CD4-positive, alpha-beta T cell treated with Interleukin-6 for 4 hours (primary cell): ENCODE measurements around the gene LILRA6.
A peak's percentile ranks its signal among the peaks of the same experiment; 100 is the strongest.
"Not testable (repeated sequence)": the region's sequence is repeated elsewhere in the genome, so short reads cannot be mapped to it uniquely, and the experiment has no call there.

Experiments used
- DNase-seq: peaks from one replicate; pipeline ENCODE4 v3.0.0-alpha.2; 2020; ENCODE audit warnings: mixed read lengths

Gene LILRA6

DNA sequence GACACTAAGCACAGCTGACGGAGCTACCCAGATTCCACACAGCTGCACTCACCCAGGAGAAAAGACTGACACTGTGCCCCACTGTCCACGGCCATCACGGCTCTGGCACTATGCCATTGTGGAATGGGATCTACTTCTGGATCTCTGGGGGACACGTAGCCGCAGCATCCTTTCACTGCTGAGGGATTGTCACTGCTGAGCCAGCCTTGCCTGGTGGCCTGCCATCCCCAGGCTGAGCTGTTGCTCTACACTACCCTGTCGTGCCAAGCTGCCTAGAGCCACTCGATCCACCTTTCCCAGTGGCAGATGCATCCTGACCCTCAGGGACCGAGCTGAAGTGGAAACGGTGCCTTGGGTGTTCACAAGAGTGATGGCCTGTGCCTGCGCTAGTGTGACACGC, 19.5 kb upstream of the LILRA6 start:
- no peak for DNase-seq

DNA sequence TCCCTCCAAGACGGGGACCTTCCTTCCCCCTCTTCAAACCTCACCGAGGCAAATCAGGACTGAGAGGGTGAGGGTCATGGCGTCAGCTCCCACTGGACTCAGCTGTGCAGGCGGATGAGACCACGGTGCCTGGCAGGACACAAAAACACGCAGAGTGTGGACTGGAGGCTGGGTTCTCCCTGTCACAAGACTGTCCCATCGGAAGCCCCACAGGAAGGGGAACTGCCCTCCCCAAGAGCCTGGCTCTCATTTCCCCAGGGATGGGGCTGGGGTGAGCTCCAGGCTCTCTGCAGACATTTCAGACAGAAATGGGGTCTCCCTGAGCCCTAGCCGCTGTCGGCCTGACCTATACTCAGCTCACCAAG, 14.5 kb upstream of the LILRA6 start, which contains the start of gene LILRB5:
Gene LILRB5 (minus strand): TSS at position 158 of the 365 bp plus-strand sequence. CDS start 80 bp downstream, at position 78.
- DNase-seq: no peak

DNA sequence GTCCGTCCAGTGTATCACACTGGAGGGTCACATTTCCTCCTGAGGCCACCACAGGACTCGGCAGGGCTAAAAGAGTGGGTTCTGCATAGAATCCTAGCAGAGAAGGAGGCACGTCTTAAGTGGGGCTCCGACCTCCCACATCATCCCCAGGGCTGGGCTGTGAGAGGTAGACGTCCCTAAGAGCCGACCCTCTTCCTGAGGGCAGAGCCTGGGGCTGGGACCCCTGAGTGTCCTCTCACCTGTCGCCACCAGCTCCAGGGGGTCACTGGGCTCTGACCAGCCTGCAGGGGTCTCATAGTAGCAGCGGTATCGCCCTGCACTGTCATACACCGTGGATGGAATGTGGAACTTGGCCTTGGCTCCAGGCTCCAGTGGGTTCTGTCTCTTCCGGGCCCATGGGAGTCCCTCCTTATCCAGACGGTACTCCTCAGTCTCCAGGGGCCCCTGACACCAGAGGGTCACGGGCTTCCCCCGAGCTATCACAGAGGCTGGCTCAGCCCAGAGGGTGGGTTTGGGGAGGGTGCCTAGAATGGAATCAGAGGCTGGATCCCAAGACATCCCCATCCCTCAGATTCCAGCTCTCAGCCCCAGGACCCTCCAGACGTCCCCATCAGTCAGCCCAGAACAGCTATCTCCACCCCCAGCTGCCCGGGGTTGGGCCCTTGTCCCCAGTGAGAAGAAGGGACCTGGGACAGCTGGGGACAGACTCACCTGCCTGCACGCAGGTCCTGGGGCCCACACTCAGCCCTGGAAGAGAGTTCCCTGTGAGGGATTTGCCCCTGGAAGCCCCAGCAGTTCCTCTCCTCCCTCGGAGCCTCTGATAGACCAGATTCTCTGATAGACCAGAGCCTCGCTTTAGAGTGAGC, 13.9 kb upstream of the LILRA6 start:
- no peak for DNase-seq

DNA sequence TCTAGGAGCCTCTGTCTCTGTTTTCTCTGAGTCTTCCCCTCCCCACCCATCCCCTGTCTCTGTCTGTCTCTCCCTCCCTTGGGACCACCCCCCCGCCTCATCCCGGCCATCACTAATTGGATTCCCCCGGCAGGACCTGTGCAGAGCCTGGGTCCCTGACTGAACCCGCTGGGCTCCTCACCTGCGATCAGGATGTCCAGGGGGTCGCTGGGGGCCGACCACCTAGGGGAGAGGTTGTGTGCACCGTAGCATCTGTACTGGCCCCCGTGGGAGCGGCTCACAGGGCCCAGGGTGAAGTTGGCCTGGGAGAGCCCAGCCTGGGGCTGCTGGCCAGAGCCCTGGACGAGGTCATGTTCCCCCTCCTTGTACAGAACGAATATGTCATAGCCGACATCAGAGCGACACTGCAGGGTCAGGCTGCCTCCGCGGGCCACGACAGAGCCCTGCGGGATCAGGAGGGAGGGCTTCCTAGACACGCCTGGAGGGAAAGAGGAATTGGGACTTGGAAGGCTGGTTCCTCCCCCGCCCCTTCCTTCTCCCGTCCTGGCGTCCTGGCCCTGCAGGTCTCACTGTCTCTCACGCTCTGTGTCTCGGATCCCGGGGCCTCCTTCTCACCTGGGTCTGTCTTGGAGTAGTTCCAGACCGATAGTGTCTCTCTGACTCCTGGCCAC, 12.7 kb upstream of the LILRA6 start:
- no peak for DNase-seq

DNA sequence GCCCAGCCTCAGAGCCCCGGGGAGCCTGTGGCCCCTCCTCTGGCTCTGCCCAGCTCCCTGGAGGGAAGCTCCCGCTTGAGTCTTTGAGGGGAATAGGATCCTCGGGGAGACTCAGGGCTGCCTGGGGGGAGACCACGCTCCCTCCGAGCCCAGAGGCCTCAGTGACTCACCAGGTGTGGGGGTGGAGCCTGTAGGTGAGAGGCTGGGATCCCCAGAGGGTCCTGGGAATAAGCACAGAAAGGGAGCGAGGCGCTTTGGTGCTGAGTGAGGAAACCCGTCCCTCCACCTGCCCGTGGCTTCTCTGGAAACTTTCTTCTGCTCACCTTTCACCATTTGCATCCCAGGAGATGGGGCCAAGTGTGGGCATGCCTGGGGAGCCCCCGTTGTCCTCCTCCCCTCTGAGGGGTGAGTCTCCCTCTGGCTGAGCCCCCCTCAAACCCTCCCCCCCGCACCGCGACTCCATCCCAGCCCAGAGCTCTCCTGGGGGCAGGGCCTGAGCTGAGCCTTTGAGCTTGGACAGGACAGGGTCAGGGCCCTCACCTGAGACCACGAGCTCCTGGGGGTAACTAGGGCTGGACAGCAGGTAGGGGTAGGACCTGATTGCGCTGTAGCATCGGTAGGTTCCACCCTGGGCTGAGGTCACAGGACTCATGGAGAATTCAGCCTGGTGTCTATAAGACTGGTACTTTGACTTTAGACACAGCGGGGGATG, 11.8 kb upstream of the LILRA6 start:
- DNase-seq: no peak

DNA sequence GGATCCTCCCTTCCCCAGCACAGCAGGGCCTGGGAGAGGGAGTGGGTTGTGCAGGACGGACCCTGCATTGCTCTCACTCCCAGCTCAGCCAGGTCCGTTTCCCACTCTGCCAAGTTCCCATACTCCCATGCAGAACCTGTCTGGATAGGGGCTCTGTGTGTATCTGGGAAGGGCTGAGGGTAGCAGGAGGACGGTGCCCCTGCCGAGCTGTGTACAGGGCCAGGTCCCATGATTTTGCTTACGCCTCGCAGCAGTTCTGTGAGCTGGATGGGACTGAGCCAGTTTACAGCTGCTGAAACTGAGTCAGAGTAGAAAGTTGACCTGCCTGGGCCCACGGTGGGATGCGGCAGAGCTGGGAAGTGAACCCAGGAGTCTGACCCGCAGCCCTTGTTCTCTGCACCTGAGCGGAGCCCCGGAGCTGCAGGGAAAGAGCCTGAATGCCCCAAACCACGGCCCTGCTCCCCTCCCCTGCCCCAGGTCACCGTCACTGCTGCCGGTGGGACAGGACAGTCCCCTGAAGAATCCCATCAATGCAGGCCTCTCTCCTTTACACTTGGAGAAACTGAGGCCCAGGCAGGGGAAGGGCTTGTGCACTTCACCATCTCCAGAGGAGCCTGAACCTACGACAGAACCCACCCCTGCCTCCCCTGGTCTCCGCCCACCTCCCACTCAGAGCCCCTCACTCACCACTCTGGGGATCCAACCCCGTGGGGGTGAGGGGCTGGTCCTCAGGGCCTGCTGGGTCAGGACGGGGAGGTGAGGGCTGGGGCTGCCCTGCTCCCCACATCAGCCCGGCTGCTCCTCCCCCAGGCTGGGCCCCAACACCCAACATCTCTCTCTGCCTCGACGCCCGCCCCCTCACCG, 11.0 kb upstream of the LILRA6 start:
- no peak for DNase-seq

DNA sequence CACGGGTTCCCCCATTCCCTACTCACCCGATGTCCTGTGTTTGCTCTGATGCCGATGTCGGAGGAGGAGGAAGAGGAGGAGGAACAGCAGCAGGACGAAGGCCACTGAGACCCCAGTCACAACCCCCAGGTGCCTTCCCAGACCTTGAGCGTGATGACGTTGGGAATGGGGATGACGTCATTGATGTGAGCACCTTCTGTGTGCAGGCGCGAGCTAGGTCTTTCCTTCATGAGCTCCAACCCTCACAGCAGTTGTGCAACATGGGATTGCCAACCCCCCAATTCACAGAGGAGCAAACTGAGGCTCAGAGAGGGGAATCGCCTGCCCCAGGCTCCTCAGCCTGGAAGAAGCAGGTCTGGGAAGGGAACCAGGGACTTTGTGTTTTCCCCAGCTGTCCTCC, 10.3 kb upstream of the LILRA6 start:
- DNase-seq: no peak

DNA sequence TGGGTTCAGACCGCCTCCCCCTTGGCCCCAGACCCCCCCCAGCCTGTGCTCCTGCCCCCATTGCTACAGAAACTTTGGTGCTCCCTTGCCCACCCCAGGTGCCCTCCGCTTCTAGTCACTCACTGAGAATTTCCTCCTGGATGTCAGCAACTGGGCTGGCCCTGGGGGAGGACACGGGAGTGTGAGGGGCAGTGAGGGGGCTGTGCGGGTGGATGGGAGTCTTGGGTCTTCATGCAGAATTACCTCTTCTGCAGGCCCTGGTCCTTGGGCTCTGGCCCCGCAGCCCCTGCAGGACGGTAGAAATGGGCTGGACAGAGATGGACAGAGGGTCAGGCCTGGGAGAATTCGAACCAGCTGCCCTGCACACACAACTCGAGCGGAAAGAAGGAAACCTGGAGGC, 9.7 kb upstream of the LILRA6 start:
- DNase-seq: no peak

DNA sequence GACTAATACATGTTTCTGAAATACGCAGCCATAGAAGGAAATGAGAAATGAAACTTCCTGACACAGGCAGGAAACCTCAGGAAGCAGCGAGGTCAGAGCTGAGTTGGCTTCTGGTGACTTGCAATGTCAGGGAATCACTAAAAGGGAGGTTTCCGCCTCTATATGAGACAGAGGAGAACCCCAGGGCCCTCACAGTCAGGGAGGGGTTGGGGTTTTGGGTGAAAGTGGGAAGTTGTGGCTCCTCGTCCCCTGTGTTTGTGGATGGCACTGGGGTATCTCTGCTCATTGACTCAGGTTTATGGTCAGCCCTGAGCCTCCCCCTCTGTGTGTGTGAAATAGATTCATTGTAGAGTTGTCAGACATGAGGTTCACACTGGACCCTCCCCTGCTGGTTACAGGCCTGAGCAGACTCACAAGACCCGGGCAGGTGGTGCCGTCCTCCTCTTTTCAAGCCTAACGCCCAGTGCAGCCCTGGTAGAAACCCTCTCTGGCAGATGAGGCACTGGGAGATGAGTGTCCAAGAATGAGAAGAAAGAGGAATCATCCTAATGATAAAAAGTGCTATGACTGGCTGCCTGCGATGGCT, 5.5 kb upstream of the LILRA6 start:
- peak; percentile 34 for DNase-seq

DNA sequence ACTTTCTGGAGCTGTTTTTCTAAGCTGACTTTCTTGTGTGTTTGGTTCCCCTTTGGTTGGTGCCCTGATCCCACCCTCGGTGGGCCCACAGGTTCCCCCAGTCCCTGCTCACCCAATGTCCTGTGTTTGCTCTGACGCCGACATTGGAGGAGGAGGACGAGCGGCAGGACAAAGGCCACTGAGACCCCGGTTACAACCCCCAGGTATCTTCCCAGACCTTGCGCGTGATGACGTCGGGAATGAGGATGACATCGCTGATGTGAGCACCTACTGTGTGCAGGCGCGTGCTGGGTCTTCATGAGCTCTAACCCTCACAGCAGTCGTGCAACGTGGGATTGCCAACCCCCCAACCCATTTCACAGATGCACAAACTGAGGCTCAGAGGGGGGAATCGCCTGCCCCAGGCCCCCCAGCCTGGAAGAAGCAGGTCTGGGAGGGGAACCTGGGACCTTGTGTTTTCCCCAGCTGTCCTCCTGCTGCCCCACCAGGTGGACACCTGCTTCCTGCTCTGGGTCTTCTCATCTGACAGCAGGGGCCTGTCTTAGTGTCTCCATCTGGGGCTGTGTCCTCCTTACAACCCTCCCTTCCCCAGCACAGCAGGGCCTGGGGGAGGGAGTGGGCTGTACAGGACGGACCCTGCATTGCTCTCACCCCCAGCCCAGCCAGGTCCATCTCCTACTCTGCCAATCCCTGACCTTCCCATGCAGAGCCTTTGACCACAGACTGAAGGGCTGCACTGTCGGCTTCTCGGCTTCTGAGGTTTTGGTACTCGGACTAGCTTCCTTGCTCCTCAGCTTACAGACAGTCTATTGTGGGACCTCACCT, 4.7 kb upstream of the LILRA6 start:
- DNase-seq: no peak

DNA sequence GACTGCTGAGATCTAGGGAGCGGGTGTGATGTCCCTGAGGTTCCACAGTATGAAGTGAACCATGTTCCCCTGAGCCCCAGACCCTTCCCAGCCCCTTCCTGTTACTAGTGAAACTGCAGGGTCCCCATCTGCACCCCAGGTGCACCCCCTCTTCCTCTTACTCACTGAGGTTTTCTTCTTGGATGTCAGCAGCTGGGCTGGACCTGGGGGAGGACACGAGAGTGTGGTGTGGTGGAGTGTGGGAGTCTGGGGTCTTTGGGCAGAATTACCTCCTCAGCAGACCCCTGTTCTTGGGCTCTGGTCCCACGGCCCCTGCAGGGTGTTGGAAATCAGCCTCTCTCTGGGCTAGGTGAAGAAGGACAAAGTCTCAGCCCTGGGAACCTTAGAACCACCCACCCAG, 3.3 kb upstream of the LILRA6 start:
- DNase-seq: no peak

DNA sequence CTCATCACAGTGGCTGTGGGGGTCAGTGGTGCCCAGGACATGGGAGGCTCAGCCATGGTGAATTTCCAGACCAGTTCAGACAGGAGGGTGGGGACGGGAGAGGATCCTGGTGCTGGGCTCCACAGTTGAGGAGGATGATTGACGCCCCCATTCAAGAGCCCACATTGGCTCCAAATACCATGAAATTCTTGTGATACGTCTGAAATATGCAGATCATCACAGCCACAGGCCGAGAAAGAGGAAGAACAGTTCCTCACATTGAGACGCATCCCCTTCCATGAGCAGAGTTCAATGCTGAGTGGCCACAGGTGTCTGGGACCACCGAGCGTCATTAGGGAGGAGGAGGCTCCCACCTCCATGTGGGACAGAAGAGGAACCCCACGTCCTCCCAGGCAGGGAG, 1.2 kb upstream of the LILRA6 start:
- not testable (repeated sequence) for DNase-seq

DNA sequence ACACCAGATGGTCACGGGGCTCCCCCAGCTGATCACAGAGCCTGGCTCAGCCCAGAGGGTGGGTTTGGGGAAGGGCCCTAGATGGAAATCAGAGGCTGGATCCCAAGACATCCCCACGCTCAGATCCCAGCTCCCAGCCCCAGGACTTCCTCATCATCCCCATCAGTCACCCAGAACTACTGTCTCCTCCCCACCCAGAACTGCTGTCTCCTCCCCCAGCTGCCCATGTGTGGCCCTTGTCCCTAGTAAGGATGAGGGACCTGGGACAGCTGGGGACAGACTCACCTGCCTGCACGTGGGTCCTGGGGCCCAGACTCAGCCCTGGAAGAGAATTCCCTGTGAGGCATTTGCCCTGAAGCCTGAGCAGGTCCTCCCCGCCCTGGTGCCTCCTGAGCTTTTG, 356 bp downstream of the LILRA6 start:
- not testable (repeated sequence) for DNase-seq

DNA sequence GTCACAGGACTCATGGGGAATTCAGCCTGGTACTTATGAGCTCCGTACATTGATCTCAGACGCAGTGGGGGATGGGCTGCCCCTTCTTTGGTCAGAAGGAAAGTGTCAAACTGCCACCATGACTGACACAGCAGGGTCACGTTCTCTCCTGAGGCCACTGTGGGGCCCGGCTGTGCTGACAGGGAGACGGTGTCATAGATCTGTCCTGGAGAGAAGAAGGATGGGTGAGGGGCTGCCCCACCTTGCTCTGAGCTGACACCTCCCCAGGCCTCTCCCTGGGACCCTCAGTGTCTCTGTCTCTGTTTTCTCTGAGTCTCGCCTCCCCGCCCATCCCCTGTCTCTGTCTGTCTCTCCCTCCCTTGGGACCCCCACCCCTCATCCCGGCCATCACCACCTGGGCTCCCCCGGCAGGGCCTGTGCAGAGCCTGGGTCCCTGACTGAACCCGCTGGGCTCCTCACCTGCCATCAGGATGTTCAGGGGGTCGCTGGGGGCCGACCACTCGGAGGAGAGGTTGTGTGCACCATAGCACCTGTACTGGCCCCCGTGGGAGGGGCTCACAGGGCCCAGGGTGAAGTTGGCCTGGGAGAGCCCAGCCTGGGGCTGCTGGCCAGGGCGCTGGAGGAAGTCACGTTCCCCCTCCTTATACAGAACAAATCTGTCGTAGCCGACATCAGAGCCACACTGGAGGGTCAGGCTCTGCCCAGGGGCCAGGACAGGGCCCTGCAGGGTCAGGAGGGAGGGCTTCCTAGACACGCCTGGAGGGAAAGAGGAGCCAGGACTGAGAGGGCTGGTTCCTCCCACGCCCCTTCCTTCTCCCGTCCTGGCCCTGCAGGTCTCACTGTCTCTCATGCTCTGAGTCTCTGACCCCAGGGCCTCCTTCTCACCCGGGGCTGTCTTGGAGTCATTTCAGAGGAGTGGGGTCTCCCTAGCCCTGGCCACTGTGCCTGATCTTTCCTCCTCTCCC, 1.9 kb downstream of the LILRA6 start:
- not testable (repeated sequence) for DNase-seq

DNA sequence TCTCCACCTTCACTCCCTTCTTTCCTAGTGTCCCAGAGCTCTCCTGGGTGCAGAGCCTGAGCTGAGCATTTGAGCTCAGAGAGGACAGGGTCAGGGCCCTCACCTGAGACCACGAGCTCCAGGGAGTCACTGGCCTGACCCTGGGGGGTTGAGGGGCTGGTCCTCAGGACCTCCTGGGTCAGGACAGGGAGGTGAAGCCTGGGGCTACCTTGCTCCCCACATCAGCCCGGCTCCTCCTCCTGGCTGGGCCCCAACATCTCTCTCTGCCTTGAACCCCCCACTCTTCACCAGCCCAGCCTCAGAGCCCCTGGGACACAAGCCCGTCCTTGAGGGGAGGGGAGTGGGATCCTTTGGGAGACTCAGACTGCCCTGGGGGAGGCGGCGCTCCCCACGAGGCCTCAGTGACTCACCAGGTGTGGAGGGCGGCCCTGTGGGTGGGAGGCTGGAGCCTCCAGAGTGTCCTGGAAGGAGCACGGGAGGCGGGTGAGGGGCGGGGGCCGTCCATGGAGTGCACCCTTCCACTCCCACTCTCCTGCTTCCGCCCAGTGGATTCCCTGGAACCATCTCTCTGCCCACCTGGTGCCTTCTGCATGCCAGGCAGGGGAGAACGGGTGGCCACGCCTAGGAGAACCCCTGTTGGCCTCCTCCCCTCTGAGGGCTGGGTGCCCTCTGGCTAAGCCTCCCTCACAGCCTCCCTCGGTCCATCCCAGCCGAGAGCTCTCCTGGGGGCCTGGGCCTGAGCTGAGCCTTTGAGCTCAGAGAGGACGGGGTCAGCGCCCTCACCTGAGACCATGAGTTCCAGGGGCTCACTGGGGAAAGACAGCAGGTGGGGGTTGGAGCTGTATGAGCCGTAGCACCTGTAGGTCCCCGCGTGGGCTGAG, 2.9 kb downstream of the LILRA6 start:
- DNase-seq: not testable (repeated sequence)

DNA sequence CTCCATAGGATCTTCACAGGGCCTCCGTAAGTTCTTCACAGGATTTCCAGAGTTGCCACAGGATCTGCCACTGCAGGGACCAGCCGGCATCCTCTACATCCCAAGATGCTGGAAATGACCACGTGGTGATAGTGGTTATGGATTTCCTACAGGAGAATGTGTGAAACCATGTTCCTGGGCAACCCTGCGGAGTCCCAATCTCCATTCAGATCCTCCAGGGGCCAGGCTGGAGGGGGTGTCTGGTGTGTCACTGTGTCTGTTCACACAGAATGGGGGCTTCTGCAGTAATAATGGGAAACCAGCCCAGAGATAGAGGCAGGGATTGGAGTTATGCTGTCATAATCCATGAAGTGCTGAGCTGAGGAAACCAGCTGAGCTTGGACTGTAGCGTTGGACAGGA, 8.6 kb downstream of the LILRA6 start:
- no peak for DNase-seq

DNA sequence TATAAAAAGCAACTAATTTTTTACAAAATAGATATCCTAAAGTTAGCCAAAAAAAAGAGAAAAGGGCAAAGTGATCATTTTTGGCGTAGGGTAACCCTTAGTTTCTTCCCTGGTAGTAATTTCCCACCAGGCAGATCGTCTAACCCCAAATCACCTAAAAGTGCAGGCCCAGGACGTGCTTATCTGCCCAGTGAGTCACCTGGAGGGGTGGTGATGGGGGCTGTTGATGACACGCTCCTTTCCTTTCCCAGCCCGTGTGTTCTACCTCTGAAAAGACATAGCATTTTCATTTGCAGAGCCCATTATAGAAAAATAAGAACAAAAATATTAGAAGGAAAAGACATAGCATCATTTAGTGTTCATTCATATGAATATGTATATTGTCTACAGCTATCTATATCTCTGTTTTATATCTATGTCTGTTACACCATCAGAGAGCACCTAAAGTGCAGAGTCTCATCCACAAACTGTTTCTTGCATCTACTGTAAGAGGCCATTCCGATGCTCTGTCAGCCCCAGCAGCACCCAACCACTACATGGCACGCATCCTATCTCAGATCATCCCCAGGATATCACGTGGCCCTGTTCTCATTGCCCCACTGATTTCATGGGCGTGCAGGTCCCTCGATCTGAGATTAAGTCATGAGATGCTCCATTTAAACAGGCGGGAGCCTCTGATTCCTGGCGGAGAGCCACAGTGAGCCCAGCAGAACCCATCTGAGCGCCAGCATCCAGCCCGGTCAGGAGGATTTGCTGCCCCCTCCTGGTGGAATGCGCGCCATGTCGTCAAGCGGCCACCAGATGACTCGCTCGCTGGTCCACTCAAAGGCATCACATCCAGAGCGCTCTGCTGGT, 11.3 kb downstream of the LILRA6 start:
- DNase-seq: peak; percentile 87

DNA sequence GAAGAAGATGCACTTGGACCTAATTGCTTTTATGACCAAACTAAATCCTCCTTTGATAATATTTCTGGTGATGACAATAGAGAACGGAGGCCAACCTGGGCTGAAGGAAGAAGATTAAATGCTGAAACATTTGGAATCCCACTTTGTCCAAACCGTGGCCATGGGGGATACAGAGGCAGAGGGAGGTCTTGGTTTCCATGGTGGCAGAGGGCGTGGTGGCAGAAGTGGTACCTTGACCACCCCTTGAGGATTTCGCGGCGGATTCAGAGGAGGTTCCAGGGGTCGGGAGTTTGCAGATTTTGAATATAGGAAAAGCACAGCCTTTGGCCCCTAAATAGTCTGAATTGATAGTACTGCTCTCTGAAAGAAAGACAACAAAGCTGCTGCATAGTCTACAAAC, 12.6 kb downstream of the LILRA6 start:
- DNase-seq: no peak
